ENCODE measurements around the gene CLK3. TPM values are rescaled to one million over a fixed set of nuclear protein-coding genes. Genes with fewer than 3 reads are reported as not detected.

The CLK3 gene
- total and polyA plus RNA-seq, 2 of the 8 experiments (the other 6 are each of a cell fraction or from before 2014, with no cell fraction given): 43.5 to 67.3 TPM

DNA sequence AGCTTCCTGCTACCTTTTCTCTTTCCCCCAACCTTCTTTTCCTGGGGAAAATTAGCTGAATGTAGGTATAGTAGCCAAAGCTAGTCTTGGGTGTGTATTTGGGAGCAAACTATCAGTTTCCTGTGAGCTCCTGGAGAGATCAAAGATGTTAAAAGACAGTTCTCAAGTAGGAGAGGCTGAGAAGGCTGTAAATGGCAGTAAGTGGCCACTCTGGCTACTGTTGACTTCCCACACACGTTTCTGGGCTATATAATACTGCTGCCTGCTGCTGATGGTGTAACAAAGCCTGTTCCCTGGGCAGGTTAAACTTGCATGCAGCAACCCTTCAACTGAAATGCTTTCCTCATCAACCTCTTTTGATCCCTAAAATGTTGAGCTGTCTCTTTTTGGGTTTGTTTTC, 47.0 kb upstream of the CLK3 start (continued):
- no peak for TF ChIP-seq CBX5 (IDR thresholded peaks at IDR 0.05; ENCODE audit: low read depth, low read length)
- TF ChIP-seq, protein P1, sequence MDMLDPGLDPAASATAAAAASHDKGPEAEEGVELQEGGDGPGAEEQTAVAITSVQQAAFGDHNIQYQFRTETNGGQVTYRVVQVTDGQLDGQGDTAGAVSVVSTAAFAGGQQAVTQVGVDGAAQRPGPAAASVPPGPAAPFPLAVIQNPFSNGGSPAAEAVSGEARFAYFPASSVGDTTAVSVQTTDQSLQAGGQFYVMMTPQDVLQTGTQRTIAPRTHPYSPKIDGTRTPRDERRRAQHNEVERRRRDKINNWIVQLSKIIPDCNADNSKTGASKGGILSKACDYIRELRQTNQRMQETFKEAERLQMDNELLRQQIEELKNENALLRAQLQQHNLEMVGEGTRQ (IDR thresholded peaks at IDR 0.05; ENCODE audit: low read length): no peak
- TF ChIP-seq GTF2F1 (IDR thresholded peaks at IDR 0.05; ENCODE audit: borderline replicate concordance, low read depth, low read length): no peak
- no peak for TF ChIP-seq KDM1A (IDR thresholded peaks at IDR 0.05; ENCODE audit: borderline replicate concordance, low read length)
- TF ChIP-seq NRF1 (IDR thresholded peaks at IDR 0.05; ENCODE audit: low read depth, low read length): no peak
- no peak for TF ChIP-seq SP4 (IDR thresholded peaks at IDR 0.05; ENCODE audit: low read length)

Data from H1 (cell line).